ENCODE measurements around the gene IL27RA. TPM values are rescaled to one million over a fixed set of nuclear protein-coding genes. Genes with fewer than 3 reads are reported as not detected.

The IL27RA gene
- total and polyA plus RNA-seq, 2 experiments from 2014 or later, result 7.7 to 11.4 TPM

DNA sequence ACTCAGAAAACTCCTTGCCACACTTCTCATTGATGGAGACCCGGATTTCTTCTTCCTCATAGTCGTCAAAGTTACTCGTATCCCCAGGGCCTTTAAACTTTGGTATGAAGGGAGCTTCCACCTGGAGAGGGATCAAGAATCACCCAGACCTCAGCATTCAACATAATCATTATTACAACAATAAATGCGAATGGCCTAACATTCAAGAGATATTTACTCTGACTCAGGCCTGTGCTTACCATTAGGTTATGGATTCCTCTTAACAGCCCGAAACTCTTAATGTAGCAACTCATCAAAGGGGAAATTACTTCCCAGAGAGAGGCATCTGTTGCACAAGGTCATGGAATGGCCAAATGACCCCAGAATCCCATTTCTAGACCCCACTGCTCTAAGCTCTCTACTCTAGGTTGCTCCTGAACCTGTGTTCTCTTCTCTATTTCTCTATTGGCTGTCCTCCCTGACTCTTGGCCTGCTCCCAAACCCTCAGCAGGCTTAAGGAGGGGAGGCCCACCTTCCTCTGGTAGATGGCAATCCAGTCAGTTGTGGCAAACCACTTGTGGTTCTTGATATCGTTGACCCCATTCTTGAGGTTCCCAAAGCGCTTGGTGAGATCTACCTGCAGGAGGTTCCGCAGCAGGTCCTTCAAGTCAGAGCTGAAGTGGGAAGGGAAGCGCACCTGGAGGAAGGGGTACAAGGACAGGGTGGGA lies 61.7 kb downstream of the IL27RA start:
- no peak overlapping the region for H3K27ac ChIP-seq (ENCODE audit: low read depth)
- H3F3A ChIP-seq (replicated peaks; ENCODE audit: low read depth), result peaks cover 32% of the 10 kb centered on the region
- H3K4me3 ChIP-seq, result no peak overlapping the region
- Mint-ChIP-seq H3K4me1 (peaks cover 12% of the 10 kb centered on the region), H3K27me3 (ENCODE audit: insufficient read depth, low read depth, poor library complexity) (peaks cover 23% of the 10 kb centered on the region), H3K4me3 (peak overlapping the region; percentile 45; the same call in 1 of the 3 replicates), H3K27ac (no peak overlapping the region), H3K36me3 (ENCODE audit: low read depth) (peaks cover 30% of the 10 kb centered on the region), H3K9me3 (peaks cover 15% of the 10 kb centered on the region)
- H2AFZ ChIP-seq, result no peak overlapping the region
- ATAC-seq (no peak), DNase-seq (ENCODE audit: low spot score) (no peak)
- peaks cover 12% of the 10 kb centered on the region for H3K27me3 ChIP-seq (ENCODE audit: insufficient read depth)
- H4K20me1 ChIP-seq (replicated peaks; ENCODE audit: insufficient read depth), result peaks cover 6% of the 10 kb centered on the region; the same call in 1 of the 2 replicates
- no peaks in the 10 kb centered on the region for H3K79me2 ChIP-seq (replicated peaks; ENCODE audit: insufficient read depth)
- H3K9me2 ChIP-seq (ENCODE audit: insufficient read depth), result no peaks in the 10 kb centered on the region
- peaks cover 5% of the 10 kb centered on the region; the same call in 1 of the 2 replicates for H3K36me3 ChIP-seq (ENCODE audit: insufficient read depth)
- H3K4me1 ChIP-seq (ENCODE audit: insufficient read depth), result peaks cover 8% of the 10 kb centered on the region
- no peak overlapping the region for H3K4me2 ChIP-seq
- TF ChIP-seq EZH2 (IDR thresholded peaks at IDR 0.05; ENCODE audit: low read depth, unreplicated experiment) (no peak), ZNF331 (CRISPR knock-in tag; IDR thresholded peaks at IDR 0.05; ENCODE audit: low read depth) (no peak), ZNF114 (CRISPR knock-in tag; IDR thresholded peaks at IDR 0.05) (no peak), JUNB (IDR thresholded peaks at IDR 0.05; ENCODE audit: unreplicated experiment) (no peak), NANOG (IDR thresholded peaks at IDR 0.05; ENCODE audit: borderline replicate concordance) (no peak), POLR2AphosphoS5 (IDR thresholded peaks at IDR 0.05; ENCODE audit: low read depth) (no peak)
- TF ChIP-seq, protein P1, sequence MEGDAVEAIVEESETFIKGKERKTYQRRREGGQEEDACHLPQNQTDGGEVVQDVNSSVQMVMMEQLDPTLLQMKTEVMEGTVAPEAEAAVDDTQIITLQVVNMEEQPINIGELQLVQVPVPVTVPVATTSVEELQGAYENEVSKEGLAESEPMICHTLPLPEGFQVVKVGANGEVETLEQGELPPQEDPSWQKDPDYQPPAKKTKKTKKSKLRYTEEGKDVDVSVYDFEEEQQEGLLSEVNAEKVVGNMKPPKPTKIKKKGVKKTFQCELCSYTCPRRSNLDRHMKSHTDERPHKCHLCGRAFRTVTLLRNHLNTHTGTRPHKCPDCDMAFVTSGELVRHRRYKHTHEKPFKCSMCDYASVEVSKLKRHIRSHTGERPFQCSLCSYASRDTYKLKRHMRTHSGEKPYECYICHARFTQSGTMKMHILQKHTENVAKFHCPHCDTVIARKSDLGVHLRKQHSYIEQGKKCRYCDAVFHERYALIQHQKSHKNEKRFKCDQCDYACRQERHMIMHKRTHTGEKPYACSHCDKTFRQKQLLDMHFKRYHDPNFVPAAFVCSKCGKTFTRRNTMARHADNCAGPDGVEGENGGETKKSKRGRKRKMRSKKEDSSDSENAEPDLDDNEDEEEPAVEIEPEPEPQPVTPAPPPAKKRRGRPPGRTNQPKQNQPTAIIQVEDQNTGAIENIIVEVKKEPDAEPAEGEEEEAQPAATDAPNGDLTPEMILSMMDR (conservative IDR thresholded peaks at IDR 0.05; ENCODE audit: low read depth in 2 of 2), result no peak
- TF ChIP-seq, protein P2, sequence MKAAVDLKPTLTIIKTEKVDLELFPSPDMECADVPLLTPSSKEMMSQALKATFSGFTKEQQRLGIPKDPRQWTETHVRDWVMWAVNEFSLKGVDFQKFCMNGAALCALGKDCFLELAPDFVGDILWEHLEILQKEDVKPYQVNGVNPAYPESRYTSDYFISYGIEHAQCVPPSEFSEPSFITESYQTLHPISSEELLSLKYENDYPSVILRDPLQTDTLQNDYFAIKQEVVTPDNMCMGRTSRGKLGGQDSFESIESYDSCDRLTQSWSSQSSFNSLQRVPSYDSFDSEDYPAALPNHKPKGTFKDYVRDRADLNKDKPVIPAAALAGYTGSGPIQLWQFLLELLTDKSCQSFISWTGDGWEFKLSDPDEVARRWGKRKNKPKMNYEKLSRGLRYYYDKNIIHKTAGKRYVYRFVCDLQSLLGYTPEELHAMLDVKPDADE (IDR thresholded peaks at IDR 0.05), result no peak

DNA sequence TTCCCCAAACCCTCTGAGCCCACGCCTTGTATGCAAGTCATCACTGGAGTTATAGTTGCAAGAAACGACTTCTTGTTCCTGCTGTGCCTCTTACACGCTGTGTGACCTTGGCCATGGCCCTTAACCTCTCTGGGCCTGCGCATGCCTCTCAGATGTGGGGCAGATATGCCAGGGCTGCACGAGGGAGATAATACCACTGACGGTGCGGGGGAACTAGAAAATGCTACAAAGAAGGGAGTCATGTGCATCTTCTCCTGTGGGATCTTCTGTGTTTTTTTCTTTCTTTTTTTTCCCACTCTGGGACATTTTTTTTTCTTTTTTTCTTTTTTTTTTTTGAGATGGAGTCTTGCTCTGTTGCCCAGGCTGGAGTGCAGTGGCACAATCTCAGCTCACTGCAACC lies 63.3 kb downstream of the IL27RA start:
- Histone ChIP-seq H4K20me1 (replicated peaks; ENCODE audit: insufficient read depth) (no peaks in the 10 kb centered on the region; the same call in 1 of the 2 replicates), H2AFZ (no peak overlapping the region), H3K79me2 (replicated peaks; ENCODE audit: insufficient read depth) (no peaks in the 10 kb centered on the region), H3K36me3 (ENCODE audit: insufficient read depth) (no peaks in the 10 kb centered on the region), H3K4me3 (no peak overlapping the region), H3F3A (replicated peaks; ENCODE audit: low read depth) (0 out of 2 replicates have a peak, but pooled peaks cover 24% of the 10 kb centered on the region), H3K27me3 (ENCODE audit: insufficient read depth) (no peaks in the 10 kb centered on the region), H3K4me1 (ENCODE audit: insufficient read depth) (peaks cover 3% of the 10 kb centered on the region), H3K27ac (ENCODE audit: low read depth) (no peak overlapping the region), H3K4me2 (no peak overlapping the region), H3K9me2 (ENCODE audit: insufficient read depth) (no peaks in the 10 kb centered on the region)
- no peak overlapping the region for H3K4me3 Mint-ChIP-seq
- DNase-seq (ENCODE audit: low spot score), result no peak
- H3K27me3 Mint-ChIP-seq (ENCODE audit: insufficient read depth, low read depth, poor library complexity), result peaks cover 18% of the 10 kb centered on the region
- H3K36me3 Mint-ChIP-seq (ENCODE audit: low read depth), result peaks cover 20% of the 10 kb centered on the region
- H3K9me3 Mint-ChIP-seq, result peaks cover 15% of the 10 kb centered on the region
- H3K27ac Mint-ChIP-seq, result no peak overlapping the region
- ATAC-seq, result no peak
- peaks cover 8% of the 10 kb centered on the region; the same call in 2 of the 3 replicates for H3K4me1 Mint-ChIP-seq
- TF ChIP-seq ZNF331 (CRISPR knock-in tag; IDR thresholded peaks at IDR 0.05; ENCODE audit: low read depth) (no peak), EZH2 (IDR thresholded peaks at IDR 0.05; ENCODE audit: low read depth, unreplicated experiment) (no peak), ZNF114 (CRISPR knock-in tag; IDR thresholded peaks at IDR 0.05) (no peak), POLR2AphosphoS5 (IDR thresholded peaks at IDR 0.05; ENCODE audit: low read depth) (no peak)
- TF ChIP-seq, protein P3, sequence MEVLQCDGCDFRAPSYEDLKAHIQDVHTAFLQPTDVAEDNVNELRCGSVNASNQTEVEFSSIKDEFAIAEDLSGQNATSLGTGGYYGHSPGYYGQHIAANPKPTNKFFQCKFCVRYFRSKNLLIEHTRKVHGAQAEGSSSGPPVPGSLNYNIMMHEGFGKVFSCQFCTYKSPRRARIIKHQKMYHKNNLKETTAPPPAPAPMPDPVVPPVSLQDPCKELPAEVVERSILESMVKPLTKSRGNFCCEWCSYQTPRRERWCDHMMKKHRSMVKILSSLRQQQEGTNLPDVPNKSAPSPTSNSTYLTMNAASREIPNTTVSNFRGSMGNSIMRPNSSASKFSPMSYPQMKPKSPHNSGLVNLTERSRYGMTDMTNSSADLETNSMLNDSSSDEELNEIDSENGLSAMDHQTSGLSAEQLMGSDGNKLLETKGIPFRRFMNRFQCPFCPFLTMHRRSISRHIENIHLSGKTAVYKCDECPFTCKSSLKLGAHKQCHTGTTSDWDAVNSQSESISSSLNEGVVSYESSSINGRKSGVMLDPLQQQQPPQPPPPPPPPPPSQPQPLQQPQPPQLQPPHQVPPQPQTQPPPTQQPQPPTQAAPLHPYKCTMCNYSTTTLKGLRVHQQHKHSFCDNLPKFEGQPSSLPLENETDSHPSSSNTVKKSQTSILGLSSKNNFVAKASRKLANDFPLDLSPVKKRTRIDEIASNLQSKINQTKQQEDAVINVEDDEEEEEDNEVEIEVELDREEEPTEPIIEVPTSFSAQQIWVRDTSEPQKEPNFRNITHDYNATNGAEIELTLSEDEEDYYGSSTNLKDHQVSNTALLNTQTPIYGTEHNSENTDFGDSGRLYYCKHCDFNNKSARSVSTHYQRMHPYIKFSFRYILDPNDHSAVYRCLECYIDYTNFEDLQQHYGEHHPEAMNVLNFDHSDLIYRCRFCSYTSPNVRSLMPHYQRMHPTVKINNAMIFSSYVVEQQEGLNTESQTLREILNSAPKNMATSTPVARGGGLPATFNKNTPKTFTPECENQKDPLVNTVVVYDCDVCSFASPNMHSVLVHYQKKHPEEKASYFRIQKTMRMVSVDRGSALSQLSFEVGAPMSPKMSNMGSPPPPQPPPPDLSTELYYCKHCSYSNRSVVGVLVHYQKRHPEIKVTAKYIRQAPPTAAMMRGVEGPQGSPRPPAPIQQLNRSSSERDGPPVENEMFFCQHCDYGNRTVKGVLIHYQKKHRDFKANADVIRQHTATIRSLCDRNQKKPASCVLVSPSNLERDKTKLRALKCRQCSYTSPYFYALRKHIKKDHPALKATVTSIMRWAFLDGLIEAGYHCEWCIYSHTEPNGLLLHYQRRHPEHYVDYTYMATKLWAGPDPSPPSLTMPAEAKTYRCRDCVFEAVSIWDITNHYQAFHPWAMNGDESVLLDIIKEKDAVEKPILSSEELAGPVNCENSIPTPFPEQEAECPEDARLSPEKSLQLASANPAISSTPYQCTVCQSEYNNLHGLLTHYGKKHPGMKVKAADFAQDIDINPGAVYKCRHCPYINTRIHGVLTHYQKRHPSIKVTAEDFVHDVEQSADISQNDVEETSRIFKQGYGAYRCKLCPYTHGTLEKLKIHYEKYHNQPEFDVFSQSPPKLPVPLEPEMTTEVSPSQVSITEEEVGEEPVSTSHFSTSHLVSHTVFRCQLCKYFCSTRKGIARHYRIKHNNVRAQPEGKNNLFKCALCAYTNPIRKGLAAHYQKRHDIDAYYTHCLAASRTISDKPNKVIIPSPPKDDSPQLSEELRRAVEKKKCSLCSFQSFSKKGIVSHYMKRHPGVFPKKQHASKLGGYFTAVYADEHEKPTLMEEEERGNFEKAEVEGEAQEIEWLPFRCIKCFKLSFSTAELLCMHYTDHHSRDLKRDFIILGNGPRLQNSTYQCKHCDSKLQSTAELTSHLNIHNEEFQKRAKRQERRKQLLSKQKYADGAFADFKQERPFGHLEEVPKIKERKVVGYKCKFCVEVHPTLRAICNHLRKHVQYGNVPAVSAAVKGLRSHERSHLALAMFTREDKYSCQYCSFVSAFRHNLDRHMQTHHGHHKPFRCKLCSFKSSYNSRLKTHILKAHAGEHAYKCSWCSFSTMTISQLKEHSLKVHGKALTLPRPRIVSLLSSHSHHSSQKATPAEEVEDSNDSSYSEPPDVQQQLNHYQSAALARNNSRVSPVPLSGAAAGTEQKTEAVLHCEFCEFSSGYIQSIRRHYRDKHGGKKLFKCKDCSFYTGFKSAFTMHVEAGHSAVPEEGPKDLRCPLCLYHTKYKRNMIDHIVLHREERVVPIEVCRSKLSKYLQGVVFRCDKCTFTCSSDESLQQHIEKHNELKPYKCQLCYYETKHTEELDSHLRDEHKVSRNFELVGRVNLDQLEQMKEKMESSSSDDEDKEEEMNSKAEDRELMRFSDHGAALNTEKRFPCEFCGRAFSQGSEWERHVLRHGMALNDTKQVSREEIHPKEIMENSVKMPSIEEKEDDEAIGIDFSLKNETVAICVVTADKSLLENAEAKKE (CRISPR knock-in tag; IDR thresholded peaks at IDR 0.05), result no peak

Measured in GM23338 (cell line).